MCF 10A (cell line): ENCODE results near the gene NOP14. TPM values are rescaled to one million over a fixed set of nuclear protein-coding genes. Genes with fewer than 3 reads are reported as not detected.
"Not testable (repeated sequence)": the region's sequence is repeated elsewhere in the genome, so short reads cannot be mapped to it uniquely, and the experiment has no call there.

Experiments used
- BruUV-seq: library from RNA; stranded (reverse); fragments of 400-500 nt; replicated peaks from 2 replicates; lab custom pipeline; 2021; lab: Mats Ljungman, UMichigan
- CTCF ChIA-PET: fragments of 300-600 bp; sonication (Branson Sonifier 250); formaldehyde crosslinking; extraction: SDS; loops from one replicate; lab custom pipeline; 2021; ENCODE audit warnings: antibody characterized with exemption, inconsistent platforms; lab: Yijun Ruan, JAX
- POLR2A ChIA-PET: fragments of 300-600, 350-650 bp; sonication (Branson Sonifier 250); formaldehyde crosslinking; extraction: SDS; loops from one replicate; lab custom pipeline; 2020; ENCODE audit warnings: antibody characterized with exemption, inconsistent platforms; lab: Yijun Ruan, JAX
- DNase-seq: peaks from one replicate; pipeline ENCODE4 v3.0.0-alpha.2; 2018; ENCODE audit not compliant: unreplicated experiment
- H3K27ac Mint-ChIP-seq: one replicate; pipeline ENCODE4 v1.8.0; 2022; ENCODE audit warnings: mild to moderate bottlenecking, low read depth, mixed read lengths; ENCODE audit not compliant: unreplicated experiment
- H3K27me3 Mint-ChIP-seq: one replicate; pipeline ENCODE4 v1.8.0; 2022; ENCODE audit warnings: mixed read lengths; ENCODE audit not compliant: insufficient read depth, unreplicated experiment
- H3K36me3 Mint-ChIP-seq: one replicate; pipeline ENCODE4 v1.8.0; 2022; ENCODE audit warnings: mild to moderate bottlenecking, moderate library complexity, mixed read lengths; ENCODE audit not compliant: insufficient read depth, unreplicated experiment
- H3K4me1 Mint-ChIP-seq: one replicate; pipeline ENCODE4 v1.8.0; 2022; ENCODE audit warnings: mixed read lengths; ENCODE audit not compliant: insufficient read depth, unreplicated experiment
- H3K4me3 Mint-ChIP-seq: one replicate; pipeline ENCODE4 v1.8.0; 2022; ENCODE audit warnings: mild to moderate bottlenecking, moderate library complexity, mixed read lengths; ENCODE audit not compliant: unreplicated experiment
- H3K9me3 Mint-ChIP-seq: one replicate; pipeline ENCODE4 v1.8.0; 2022; ENCODE audit warnings: mixed read lengths; ENCODE audit not compliant: unreplicated experiment
- CTCF ChIP-seq: fragments of 200-600 bp; IDR thresholded peaks from one replicate; pipeline ENCODE4 v1.8.0; 2022; ENCODE audit warnings: antibody characterized with exemption, mild to moderate bottlenecking; ENCODE audit not compliant: unreplicated experiment
- intact Hi-C: fragments of 100-400 bp; cut with micrococcal nuclease; formaldehyde crosslinking; loops from 2 replicates; pipeline ENCODE4 v1.14.1; 2022
- total RNA-seq: library from RNA; stranded (reverse); gene quantifications from 2 replicates; pipeline ENCODE4 v1.2.3, GENCODE V29; 2022

The NOP14 gene
- total RNA-seq, 1 experiment from 2014 or later: 65.6 TPM

GRCh38 chr4:2995546-2996265, 32.5 kb upstream of the NOP14 start:
- no peak overlapping the region for H3K4me3 Mint-ChIP-seq
- no peaks in the 10 kb centered on the region for H3K27me3 Mint-ChIP-seq
- intact Hi-C loops: no loop called here
- no peak for TF ChIP-seq CTCF
- no peaks in the 10 kb centered on the region for H3K9me3 Mint-ChIP-seq
- no peaks in the 10 kb centered on the region for H3K4me1 Mint-ChIP-seq
- BruUV-seq: no TSS peak
- no peak overlapping the region for H3K27ac Mint-ChIP-seq
- no peak for DNase-seq
- ChIA-PET CTCF (interaction anchor here (0.6 to 2.8 kb wide), 6 partner anchors 14 to 765 kb away, joined by 3 to 15 read pairs (median 3); no protein-coding TSS in a partner anchor), POLR2A (interaction anchor here (2.8 kb wide), 1 partner anchor 15 kb away, joined by 13 read pairs; no protein-coding TSS in a partner anchor)
- no peaks in the 10 kb centered on the region for H3K36me3 Mint-ChIP-seq

- intact Hi-C loops: no loop called here
- Mint-ChIP-seq H3K4me1 (no peaks in the 10 kb centered on the region), H3K27me3 (no peaks in the 10 kb centered on the region), H3K27ac (no peak overlapping the region), H3K36me3 (no peaks in the 10 kb centered on the region), H3K4me3 (no peak overlapping the region), H3K9me3 (no peaks in the 10 kb centered on the region)
- ChIA-PET POLR2A (interaction anchor here (2.8 kb wide), 1 partner anchor 16 kb away, joined by 13 read pairs; no protein-coding TSS in a partner anchor), CTCF (interaction anchor here (0.6 to 2.8 kb wide), 4 partner anchors 9 to 52 kb away, joined by 3 to 15 read pairs (median 4); no protein-coding TSS in a partner anchor)
- no peak for TF ChIP-seq CTCF
- no TSS peak for BruUV-seq
- DNase-seq: no peak
Observed at GRCh38 chr4:2994917-2995316, 31.7 kb upstream of the NOP14 start.

- H3K4me3 Mint-ChIP-seq: no peak overlapping the region
- H3K4me1 Mint-ChIP-seq: no peaks in the 10 kb centered on the region
- H3K9me3 Mint-ChIP-seq: no peaks in the 10 kb centered on the region
- intact Hi-C loops: no loop called here
- TF ChIP-seq CTCF: no peak
- CTCF ChIA-PET: interaction anchor here (1.0 to 3.4 kb wide), 4 partner anchors 12 to 56 kb away, joined by 3 to 24 read pairs (median 4); no protein-coding TSS in a partner anchor
- H3K27ac Mint-ChIP-seq: no peak overlapping the region
- BruUV-seq: no TSS peak
- DNase-seq: no peak
- no peaks in the 10 kb centered on the region for H3K36me3 Mint-ChIP-seq
- POLR2A ChIA-PET: interaction anchor here (1.2 to 2.9 kb wide), 3 partner anchors 14 to 29 kb away, joined by 3 to 16 read pairs (median 3); no protein-coding TSS in a partner anchor
- H3K27me3 Mint-ChIP-seq: no peaks in the 10 kb centered on the region
Observed at GRCh38 chr4:2991243-2991642, 28.0 kb upstream of the NOP14 start.

GRCh38 chr4:2983715-2984114, 20.5 kb upstream of the NOP14 start:
- H3K9me3 Mint-ChIP-seq, H3K36me3 Mint-ChIP-seq, H3K27ac Mint-ChIP-seq, H3K4me3 Mint-ChIP-seq, H3K4me1 Mint-ChIP-seq, DNase-seq, BruUV-seq, intact Hi-C loops: not testable (repeated sequence)
- ChIA-PET CTCF (interaction anchor here (8.3 kb wide), 1 partner anchor 53 kb away, joined by 80 read pairs; no protein-coding TSS in a partner anchor), POLR2A (interaction anchor here (0.6 to 1.3 kb wide), 2 partner anchors 26 to 27 kb away, joined by 3 to 4 read pairs; no protein-coding TSS in a partner anchor)
- peaks cover 15% of the 10 kb centered on the region for H3K27me3 Mint-ChIP-seq
